Measurements from ENCODE around the gene ITGB4.
A peak's percentile ranks its signal among the peaks of the same experiment; 100 is the strongest.

ITGB4 gene

DNA sequence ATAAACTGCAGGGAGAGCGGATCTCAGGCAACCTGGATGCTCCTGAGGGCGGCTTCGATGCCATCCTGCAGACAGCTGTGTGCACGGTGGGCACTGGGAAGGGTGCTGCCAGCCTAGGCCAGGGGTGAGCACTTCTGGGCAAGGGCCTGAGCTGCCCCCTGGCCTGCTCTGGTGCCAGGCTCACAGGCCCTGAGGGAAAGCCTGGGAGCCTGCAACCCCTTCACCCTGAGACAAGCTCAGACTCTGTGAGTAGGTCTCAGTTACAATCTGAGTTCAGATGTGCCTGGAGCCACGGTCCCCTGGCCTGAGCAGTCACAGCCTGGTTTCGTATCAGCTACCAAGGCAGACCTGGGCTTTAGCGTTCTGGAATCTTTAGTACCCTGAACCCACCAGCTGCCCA, 8.1 kb downstream of the ITGB4 start:
- DNase-seq, result no peak
- H3K36me3 Mint-ChIP-seq, result no peaks in the 10 kb centered on the region
- H3K4me3 Mint-ChIP-seq, result no peak overlapping the region
- CTCF ChIA-PET, result interaction anchor here (0.6 to 1.0 kb wide), 3 partner anchors 24 to 106 kb away, joined by 3 to 4 read pairs (median 3); partner anchors contain the start of gene SMIM5
- no peaks in the 10 kb centered on the region for H3K4me1 Mint-ChIP-seq
- no peak overlapping the region for H3K27ac Mint-ChIP-seq
- no peaks in the 10 kb centered on the region for H3K27me3 Mint-ChIP-seq
- no peaks in the 10 kb centered on the region for H3K9me3 Mint-ChIP-seq

DNA sequence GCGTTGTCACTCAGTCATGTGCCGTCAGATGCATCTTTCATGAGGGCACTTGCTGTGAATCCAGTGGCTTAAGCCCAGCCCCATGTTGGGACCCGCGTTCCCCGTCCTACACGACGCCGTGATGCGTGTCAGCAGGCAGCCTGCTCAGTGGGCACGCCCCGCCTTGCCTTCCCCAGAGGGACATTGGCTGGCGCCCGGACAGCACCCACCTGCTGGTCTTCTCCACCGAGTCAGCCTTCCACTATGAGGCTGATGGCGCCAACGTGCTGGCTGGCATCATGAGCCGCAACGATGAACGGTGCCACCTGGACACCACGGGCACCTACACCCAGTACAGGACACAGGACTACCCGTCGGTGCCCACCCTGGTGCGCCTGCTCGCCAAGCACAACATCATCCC, 8.8 kb downstream of the ITGB4 start:
- no peak for DNase-seq
- CTCF ChIA-PET, result interaction anchor here (0.6 to 1.0 kb wide), 3 partner anchors 23 to 106 kb away, joined by 3 to 4 read pairs (median 3); partner anchors contain the start of gene SMIM5
- no peak overlapping the region for H3K4me3 Mint-ChIP-seq
- no peaks in the 10 kb centered on the region for H3K9me3 Mint-ChIP-seq
- peaks cover 3% of the 10 kb centered on the region for H3K4me1 Mint-ChIP-seq
- H3K27me3 Mint-ChIP-seq, result no peaks in the 10 kb centered on the region
- no peak overlapping the region for H3K27ac Mint-ChIP-seq
- H3K36me3 Mint-ChIP-seq, result no peaks in the 10 kb centered on the region

DNA sequence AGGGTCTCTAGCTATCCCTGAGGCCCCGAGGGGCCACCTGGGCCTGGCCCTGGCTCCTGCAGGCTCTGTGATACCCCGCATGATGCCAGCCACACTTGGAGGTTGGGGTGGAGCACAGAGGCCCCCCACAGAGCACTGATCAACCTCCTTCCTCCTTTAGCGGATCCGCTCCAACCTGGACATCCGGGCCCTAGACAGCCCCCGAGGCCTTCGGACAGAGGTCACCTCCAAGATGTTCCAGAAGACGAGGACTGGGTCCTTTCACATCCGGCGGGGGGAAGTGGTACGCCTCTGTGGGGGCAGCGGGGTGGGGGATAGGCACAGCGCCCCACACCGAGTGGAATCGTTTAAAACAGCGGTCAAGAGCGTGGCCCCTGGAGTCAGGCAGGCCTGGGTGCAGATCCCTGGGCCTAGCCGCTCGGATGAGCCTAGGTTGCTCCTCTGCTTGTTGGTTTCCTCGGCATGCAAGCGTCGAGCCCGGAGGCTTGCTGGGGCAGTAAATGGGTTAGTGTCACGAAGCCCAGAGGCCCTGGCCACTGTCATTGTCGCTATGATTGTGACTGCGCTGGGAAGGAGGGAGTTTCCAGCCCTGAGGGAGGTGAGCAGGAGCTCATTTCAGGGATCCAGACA, 9.9 kb downstream of the ITGB4 start:
- H3K27ac Mint-ChIP-seq, result no peak overlapping the region

DNA sequence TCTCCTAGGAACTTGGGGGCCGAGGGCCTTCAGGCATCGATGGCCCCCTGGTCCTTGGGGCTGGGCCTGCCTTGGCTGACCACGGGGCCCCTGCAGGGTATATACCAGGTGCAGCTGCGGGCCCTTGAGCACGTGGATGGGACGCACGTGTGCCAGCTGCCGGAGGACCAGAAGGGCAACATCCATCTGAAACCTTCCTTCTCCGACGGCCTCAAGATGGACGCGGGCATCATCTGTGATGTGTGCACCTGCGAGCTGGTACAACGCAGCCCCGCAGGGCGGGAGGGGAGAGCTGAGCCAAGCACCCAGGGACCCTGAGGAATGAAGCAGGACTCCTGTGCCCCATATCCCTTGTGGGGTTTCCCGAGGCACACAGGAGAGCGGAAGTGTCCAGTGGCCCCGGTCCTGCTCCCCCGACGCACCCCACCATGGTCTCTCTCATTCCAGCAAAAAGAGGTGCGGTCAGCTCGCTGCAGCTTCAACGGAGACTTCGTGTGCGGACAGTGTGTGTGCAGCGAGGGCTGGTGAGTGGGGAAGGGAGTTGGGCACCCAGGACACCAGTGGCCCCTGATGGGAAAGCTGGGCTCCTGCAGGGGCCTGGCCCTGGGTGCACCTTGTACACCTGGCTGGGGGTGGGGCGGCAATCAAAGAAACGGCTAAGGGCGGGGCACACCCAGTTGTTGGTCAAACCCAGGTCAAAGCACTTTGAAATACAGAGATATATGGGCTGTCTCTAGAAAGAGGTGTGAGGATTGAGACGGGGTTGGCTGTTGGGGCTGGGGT, 10.6 kb downstream of the ITGB4 start:
- CTCF ChIA-PET, result interaction anchor here (0.6 to 1.5 kb wide), 3 partner anchors 14 to 57 kb away, joined by 3 to 4 read pairs (median 3); no protein-coding TSS in a partner anchor

More for the DNA sequence above, 9.9 kb downstream of the ITGB4 start:
- CTCF ChIA-PET, result interaction anchor here (1.5 kb wide), 2 partner anchors 15 to 17 kb away, joined by 3 to 4 read pairs; no protein-coding TSS in a partner anchor
- H3K36me3 Mint-ChIP-seq, result no peaks in the 10 kb centered on the region
- H3K4me3 Mint-ChIP-seq, result no peak overlapping the region
- peaks cover 5% of the 10 kb centered on the region for H3K27me3 Mint-ChIP-seq
- no peak for DNase-seq
- H3K9me3 Mint-ChIP-seq, result no peaks in the 10 kb centered on the region
- peaks cover 3% of the 10 kb centered on the region for H3K4me1 Mint-ChIP-seq

DNA sequence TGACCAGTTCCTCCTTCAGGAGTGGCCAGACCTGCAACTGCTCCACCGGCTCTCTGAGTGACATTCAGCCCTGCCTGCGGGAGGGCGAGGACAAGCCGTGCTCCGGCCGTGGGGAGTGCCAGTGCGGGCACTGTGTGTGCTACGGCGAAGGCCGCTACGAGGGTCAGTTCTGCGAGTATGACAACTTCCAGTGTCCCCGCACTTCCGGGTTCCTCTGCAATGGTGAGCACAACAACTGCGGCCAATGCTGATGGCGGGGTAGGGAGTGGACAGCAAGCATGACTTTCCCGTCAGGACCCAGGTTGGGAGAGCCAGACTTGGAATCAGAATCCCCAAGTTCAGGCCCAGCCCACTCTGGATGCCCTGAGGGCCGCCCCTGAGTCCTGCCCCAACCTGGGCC, 12.2 kb downstream of the ITGB4 start:
- CTCF ChIA-PET, result interaction anchor here (0.6 kb wide), 1 partner anchor 30 kb away, joined by 3 read pairs; no protein-coding TSS in a partner anchor
- Mint-ChIP-seq H3K4me3 (no peak overlapping the region), H3K9me3 (no peaks in the 10 kb centered on the region), H3K27ac (no peak overlapping the region), H3K36me3 (no peaks in the 10 kb centered on the region), H3K4me1 (peaks cover 9% of the 10 kb centered on the region), H3K27me3 (peaks cover 6% of the 10 kb centered on the region)
- DNase-seq, result no peak

More for the DNA sequence above, 10.6 kb downstream of the ITGB4 start:
- no peak overlapping the region for H3K4me3 Mint-ChIP-seq
- no peaks in the 10 kb centered on the region for H3K9me3 Mint-ChIP-seq
- DNase-seq, result no peak
- H3K27ac Mint-ChIP-seq, result no peak overlapping the region
- peaks cover 6% of the 10 kb centered on the region for H3K27me3 Mint-ChIP-seq
- H3K36me3 Mint-ChIP-seq, result no peaks in the 10 kb centered on the region
- peaks cover 3% of the 10 kb centered on the region for H3K4me1 Mint-ChIP-seq

DNA sequence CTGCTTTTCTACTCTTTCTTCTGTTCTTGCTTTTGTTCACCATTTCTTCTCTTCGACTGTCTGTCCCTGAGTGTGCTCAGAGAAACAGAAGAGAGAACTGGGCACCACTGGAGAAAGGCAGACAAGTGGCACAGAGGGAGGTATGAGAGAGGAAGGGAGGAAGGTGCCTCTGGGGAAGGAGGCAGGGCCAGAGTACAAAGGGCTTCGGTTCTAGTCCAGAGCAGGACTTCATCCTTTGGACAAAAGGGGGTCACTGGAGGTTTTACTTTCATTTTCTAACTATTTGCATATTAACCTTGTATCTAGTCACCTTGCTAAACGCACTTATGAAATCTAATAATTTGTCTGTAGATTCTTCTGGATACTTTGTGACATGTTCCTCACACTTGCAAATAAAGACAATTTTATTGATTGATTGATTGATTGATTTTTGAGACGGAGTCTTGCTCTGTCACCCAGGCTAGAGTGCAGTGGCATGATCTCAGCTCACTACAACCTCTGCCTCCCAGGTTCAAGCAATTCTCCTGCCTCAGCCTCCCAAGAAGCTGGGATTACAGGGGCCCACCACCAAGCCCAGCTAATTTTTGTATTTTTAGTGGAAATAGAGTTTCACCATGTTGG, 13.5 kb downstream of the ITGB4 start:
- no peak overlapping the region for H3K4me3 Mint-ChIP-seq
- no peaks in the 10 kb centered on the region for H3K9me3 Mint-ChIP-seq
- peaks cover 9% of the 10 kb centered on the region for H3K4me1 Mint-ChIP-seq
- no peaks in the 10 kb centered on the region for H3K36me3 Mint-ChIP-seq
- CTCF ChIA-PET, result interaction anchor here (1.5 to 1.7 kb wide), 2 partner anchors 15 to 102 kb away, joined by 3 to 4 read pairs; partner anchors contain the start of gene SMIM5
- H3K27me3 Mint-ChIP-seq, result peaks cover 6% of the 10 kb centered on the region
- DNase-seq, result no peak
- no peak overlapping the region for H3K27ac Mint-ChIP-seq

DNA sequence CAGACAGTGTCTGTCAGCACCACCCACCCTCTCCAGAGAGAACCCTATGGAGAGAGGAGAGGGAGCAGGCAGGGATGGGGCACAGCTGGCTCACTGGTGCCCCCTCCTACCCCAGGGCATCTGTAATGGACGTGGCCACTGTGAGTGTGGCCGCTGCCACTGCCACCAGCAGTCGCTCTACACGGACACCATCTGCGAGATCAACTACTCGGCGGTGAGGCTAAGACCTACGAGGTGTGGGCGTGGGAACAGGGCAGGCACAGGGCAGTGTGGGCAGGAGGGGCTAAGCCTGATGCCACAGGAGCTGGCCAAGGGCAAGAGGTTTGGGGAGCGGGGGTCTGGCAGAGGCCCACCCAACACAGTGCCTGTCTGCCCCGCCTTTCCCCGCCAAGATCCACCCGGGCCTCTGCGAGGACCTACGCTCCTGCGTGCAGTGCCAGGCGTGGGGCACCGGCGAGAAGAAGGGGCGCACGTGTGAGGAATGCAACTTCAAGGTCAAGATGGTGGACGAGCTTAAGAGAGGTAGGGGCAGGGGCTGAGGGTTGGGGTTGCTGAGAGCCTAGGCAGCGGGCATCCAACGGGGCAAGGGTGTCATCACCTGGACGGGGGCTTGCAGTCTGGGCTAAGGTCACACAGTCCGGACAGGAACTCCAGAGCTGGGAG, 15.0 kb downstream of the ITGB4 start:
- Mint-ChIP-seq H3K4me3 (no peak overlapping the region), H3K36me3 (no peaks in the 10 kb centered on the region), H3K4me1 (peaks cover 9% of the 10 kb centered on the region), H3K9me3 (no peaks in the 10 kb centered on the region), H3K27me3 (peaks cover 6% of the 10 kb centered on the region), H3K27ac (no peak overlapping the region)
- DNase-seq, result no peak
- CTCF ChIA-PET, result interaction anchor here (1.5 to 1.7 kb wide), 2 partner anchors 14 to 104 kb away, joined by 3 to 4 read pairs; partner anchors contain the start of gene SMIM5

DNA sequence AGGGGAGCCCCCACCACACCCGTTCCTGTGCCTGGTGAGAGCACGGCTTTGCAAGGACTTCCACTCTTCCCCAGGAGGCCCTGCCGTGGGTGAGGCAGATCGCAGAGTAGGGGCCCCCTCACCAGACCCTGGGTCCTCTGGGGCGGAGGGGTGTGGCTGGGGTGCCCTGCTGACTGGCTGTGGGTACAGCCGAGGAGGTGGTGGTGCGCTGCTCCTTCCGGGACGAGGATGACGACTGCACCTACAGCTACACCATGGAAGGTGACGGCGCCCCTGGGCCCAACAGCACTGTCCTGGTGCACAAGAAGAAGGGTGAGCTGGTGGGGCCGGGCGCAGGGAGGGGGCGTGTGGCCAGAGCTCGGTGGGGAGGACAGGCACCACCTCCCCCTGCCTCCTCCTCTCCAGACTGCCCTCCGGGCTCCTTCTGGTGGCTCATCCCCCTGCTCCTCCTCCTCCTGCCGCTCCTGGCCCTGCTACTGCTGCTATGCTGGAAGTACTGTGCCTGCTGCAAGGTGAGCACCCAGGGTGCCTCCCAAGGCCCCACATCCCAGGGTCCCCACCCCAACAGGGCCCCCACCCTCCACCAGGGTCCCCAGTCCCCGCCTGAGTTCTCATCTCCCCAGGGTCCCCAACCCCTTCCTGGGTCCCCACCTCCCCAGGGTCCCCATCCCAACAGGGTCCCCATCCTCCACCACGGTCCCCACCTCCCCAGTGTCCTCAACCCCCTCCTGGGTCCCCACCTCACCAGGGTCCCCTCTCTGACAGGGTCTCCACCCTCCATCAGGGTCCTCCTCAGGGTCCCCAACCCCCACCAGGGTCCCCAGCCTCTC, 16.1 kb downstream of the ITGB4 start:
- H3K4me3 Mint-ChIP-seq, result no peak overlapping the region
- H3K9me3 Mint-ChIP-seq, result no peaks in the 10 kb centered on the region
- H3K27ac Mint-ChIP-seq, result no peak overlapping the region
- H3K36me3 Mint-ChIP-seq, result no peaks in the 10 kb centered on the region
- H3K27me3 Mint-ChIP-seq, result peaks cover 6% of the 10 kb centered on the region
- H3K4me1 Mint-ChIP-seq, result peaks cover 9% of the 10 kb centered on the region
- CTCF ChIA-PET, result interaction anchor here (0.6 to 2.8 kb wide), 6 partner anchors 12 to 310 kb away, joined by 3 to 40 read pairs (median 10); partner anchors contain the start of gene SMIM5
- no peak for DNase-seq

DNA sequence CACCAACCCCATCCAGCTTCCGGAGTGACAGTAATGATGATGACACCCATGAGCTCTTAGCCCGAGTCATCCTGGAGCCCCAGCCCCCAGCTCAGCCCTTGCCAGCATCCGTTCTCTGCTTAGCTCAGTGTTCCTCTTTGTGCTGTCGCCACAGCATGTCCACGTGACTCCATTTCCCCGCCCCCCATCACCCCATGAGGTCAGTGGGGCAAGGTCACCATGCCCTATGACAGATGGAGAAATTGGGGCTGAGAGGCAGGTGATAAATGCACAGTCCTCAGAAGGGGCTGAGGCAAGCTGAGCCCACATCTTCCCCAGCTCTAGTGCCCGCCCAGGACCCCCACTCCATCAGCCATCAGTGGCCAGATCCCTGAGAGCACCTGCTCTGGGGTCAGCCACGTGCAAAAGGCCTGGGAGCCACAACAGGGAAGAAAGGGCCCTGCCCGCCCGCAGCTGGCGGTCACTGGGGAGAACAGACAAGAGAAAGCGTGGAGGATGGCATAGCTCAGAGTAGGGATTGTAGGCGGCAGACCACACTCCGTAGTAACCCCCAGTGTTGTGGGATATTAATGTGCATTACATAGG, 17.1 kb downstream of the ITGB4 start:
- H3K4me1 Mint-ChIP-seq, result peaks cover 9% of the 10 kb centered on the region
- H3K27ac Mint-ChIP-seq, result peak overlapping the region; percentile 39
- H3K27me3 Mint-ChIP-seq, result peaks cover 6% of the 10 kb centered on the region
- H3K36me3 Mint-ChIP-seq, result no peaks in the 10 kb centered on the region
- H3K4me3 Mint-ChIP-seq, result no peak overlapping the region
- peak; percentile 48 for DNase-seq
- CTCF ChIA-PET, result interaction anchor here (0.6 to 2.8 kb wide), 6 partner anchors 11 to 309 kb away, joined by 3 to 40 read pairs (median 10); partner anchors contain the start of gene SMIM5
- H3K9me3 Mint-ChIP-seq, result no peaks in the 10 kb centered on the region

DNA sequence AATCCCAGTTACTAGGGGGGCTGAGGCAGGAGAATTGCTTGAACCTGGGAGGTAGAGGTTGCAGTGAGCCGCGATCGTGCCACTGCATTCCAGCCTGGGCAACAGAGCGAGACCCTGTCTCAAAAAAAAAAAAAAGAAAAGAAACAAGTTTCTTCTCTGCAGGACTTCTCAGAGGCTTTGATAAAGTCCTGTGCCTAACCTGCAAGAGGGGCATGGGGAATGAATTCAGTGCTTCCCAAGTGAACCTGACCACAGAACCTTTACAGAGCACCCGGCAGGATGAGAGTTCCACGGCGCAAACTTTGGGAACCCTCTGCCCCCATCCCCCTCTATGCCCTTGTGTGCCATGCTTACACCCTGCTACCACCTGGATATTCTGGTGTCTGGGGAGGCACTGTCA, 17.9 kb downstream of the ITGB4 start:
- CTCF ChIA-PET, result interaction anchor here (1.5 to 2.8 kb wide), 4 partner anchors 10 to 106 kb away, joined by 9 to 40 read pairs (median 12); partner anchors contain the start of gene SMIM5
- Mint-ChIP-seq H3K27ac (no peak overlapping the region), H3K36me3 (no peaks in the 10 kb centered on the region)

DNA sequence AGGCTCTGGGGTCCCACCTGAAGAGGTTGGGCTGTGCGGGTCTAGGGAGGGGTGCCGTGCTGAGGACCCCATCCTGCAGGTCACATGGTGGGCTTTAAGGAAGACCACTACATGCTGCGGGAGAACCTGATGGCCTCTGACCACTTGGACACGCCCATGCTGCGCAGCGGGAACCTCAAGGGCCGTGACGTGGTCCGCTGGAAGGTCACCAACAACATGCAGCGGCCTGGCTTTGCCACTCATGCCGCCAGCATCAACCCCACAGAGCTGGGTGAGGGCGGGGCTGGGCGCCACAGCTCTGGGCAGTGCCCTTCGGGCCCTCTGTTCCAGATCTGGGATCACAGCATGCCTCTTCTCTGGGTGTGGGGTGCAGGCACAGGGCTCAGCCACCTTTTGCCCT, 18.5 kb downstream of the ITGB4 start:
- Mint-ChIP-seq H3K27me3 (peaks cover 6% of the 10 kb centered on the region), H3K27ac (no peak overlapping the region), H3K9me3 (no peaks in the 10 kb centered on the region), H3K36me3 (no peaks in the 10 kb centered on the region), H3K4me1 (peaks cover 6% of the 10 kb centered on the region), H3K4me3 (no peak overlapping the region)
- CTCF ChIA-PET, result interaction anchor here (2.8 kb wide), 1 partner anchor 9 kb away, joined by 40 read pairs; no protein-coding TSS in a partner anchor
- DNase-seq, result no peak

More for the DNA sequence above, 17.9 kb downstream of the ITGB4 start:
- Mint-ChIP-seq H3K4me1 (peaks cover 9% of the 10 kb centered on the region), H3K27me3 (peaks cover 6% of the 10 kb centered on the region), H3K9me3 (no peaks in the 10 kb centered on the region), H3K4me3 (no peak overlapping the region)
- DNase-seq, result no peak

DNA sequence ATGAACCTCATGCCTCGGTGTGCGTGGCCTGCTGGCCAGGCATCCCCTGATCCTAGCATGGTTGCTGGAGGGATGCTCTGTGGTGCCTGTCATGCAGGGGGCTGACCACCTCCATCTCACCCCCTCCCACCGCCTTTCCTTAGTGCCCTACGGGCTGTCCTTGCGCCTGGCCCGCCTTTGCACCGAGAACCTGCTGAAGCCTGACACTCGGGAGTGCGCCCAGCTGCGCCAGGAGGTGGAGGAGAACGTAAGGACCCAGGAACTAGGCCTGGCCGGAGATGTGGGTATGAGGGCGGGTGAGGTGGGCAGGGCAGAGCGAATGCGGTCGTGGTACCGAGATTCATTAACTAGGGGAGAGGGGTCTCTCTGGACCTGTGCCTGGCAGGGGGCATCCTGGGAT, 19.0 kb downstream of the ITGB4 start:
- CTCF ChIA-PET, result interaction anchor here (2.8 kb wide), 1 partner anchor 9 kb away, joined by 40 read pairs; no protein-coding TSS in a partner anchor
- Mint-ChIP-seq H3K9me3 (no peaks in the 10 kb centered on the region), H3K36me3 (no peaks in the 10 kb centered on the region), H3K27ac (no peak overlapping the region), H3K4me3 (no peak overlapping the region), H3K27me3 (peaks cover 6% of the 10 kb centered on the region), H3K4me1 (peaks cover 6% of the 10 kb centered on the region)
- DNase-seq, result no peak

All from activated naive CD4-positive, alpha-beta T cell treated with anti-CD3 and anti-CD28 coated beads, Interleukin-2, amount 10 ng/mL, durations not matched to agents 7 days and 5 days (primary cell).